WTC11 (cell line): ENCODE data around the gene STX8. TPM values are rescaled to one million over a fixed set of nuclear protein-coding genes. Genes with fewer than 3 reads are reported as not detected.

Source experiments
- ATAC-seq: fragments of 200-7000 bp; cut with Tn5 transposase; 2 replicates; pipeline ENCODE4 v1.10.0; 2021; ENCODE audit warnings: mild to moderate bottlenecking, moderate library complexity
- CTCF ChIA-PET: fragments of 300-600 bp; sonication (Branson Sonifier 250); formaldehyde crosslinking; loops from one replicate; lab custom pipeline; 2021; ENCODE audit warnings: antibody characterized with exemption; lab: Charles Lee
- POLR2A ChIA-PET: fragments of 350-600 bp; sonication (Branson Sonifier 250); formaldehyde crosslinking; loops from one replicate; lab custom pipeline; 2021; ENCODE audit warnings: antibody characterized with exemption; lab: Charles Lee
- DNase-seq: peaks from one replicate; pipeline ENCODE4 v3.0.0; 2021; ENCODE audit warnings: low spot score
- H3K27ac Mint-ChIP-seq: 2 replicates; pipeline ENCODE4 v1.8.0; 2021; ENCODE audit warnings: mixed read lengths
- H3K27me3 Mint-ChIP-seq: 2 replicates; pipeline ENCODE4 v1.8.0; 2021; ENCODE audit warnings: low read depth, mild to moderate bottlenecking, moderate library complexity, mixed read lengths
- H3K36me3 Mint-ChIP-seq: 2 replicates; pipeline ENCODE4 v1.8.0; 2021; ENCODE audit warnings: mixed read lengths
- H3K4me1 Mint-ChIP-seq: 2 replicates; pipeline ENCODE4 v1.8.0; 2022; ENCODE audit warnings: mixed read lengths
- H3K4me3 Mint-ChIP-seq: 2 replicates; pipeline ENCODE4 v1.8.0; 2021; ENCODE audit warnings: mild to moderate bottlenecking, moderate library complexity, mixed read lengths
- H3K9me3 Mint-ChIP-seq: 2 replicates; pipeline ENCODE4 v1.8.0; 2021; ENCODE audit warnings: mixed read lengths
- EMX1 ChIP-seq: fragments of 250-450 bp; sonication (Bioruptor Pico); IDR thresholded peaks from 2 replicates; pipeline ENCODE4 v1.8.0; 2021; ENCODE audit warnings: mild to moderate bottlenecking
- FOXP1 ChIP-seq: sonication (generic); formaldehyde crosslinking; IDR thresholded peaks from 2 replicates; pipeline ENCODE4 v1.8.0; 2022; ENCODE audit warnings: missing genetic modification reagents, mild to moderate bottlenecking, moderate library complexity, borderline replicate concordance
- NR1H2 ChIP-seq: sonication (generic); formaldehyde crosslinking; IDR thresholded peaks from 2 replicates; pipeline ENCODE4 v1.9.0; 2021; ENCODE audit warnings: mild to moderate bottlenecking, moderate library complexity, missing genetic modification reagents
- NR3C1 ChIP-seq: sonication (generic); formaldehyde crosslinking; conservative IDR thresholded peaks from 2 replicates; pipeline ENCODE4 v1.8.1; 2023; ENCODE audit warnings: low read depth, mild to moderate bottlenecking, missing genetic modification reagents
- SOX15 ChIP-seq: fragments of 250-450 bp; sonication (Bioruptor Pico); IDR thresholded peaks from 2 replicates; pipeline ENCODE4 v1.9.0; 2021; ENCODE audit warnings: mild to moderate bottlenecking
- TEAD4 ChIP-seq: sonication (generic); formaldehyde crosslinking; IDR thresholded peaks from 2 replicates; pipeline ENCODE4 v1.8.0; 2022; ENCODE audit warnings: mild to moderate bottlenecking, missing genetic modification reagents
- TP53 ChIP-seq: sonication (generic); formaldehyde crosslinking; IDR thresholded peaks from 2 replicates; pipeline ENCODE4 v1.8.1; 2023; ENCODE audit warnings: mild to moderate bottlenecking, missing genetic modification reagents
- ZBTB21 ChIP-seq: sonication (generic); formaldehyde crosslinking; IDR thresholded peaks from 2 replicates; pipeline ENCODE4 v1.8.1; 2023; ENCODE audit warnings: mild to moderate bottlenecking, missing genetic modification reagents, borderline replicate concordance
- ZNF138 ChIP-seq: sonication (generic); formaldehyde crosslinking; conservative IDR thresholded peaks from 2 replicates; pipeline ENCODE4 v1.8.1; 2022; ENCODE audit warnings: mild to moderate bottlenecking, moderate library complexity, missing genetic modification reagents
- total RNA-seq: library from RNA; stranded (reverse); gene quantifications from 3 replicates; pipeline ENCODE4 v1.2.3, GENCODE V29; 2021
- TF ChIP-seq, protein P1 (sequence below): sonication (generic); formaldehyde crosslinking; IDR thresholded peaks from 2 replicates; pipeline ENCODE4 v1.8.1; 2022; ENCODE audit warnings: missing genetic modification reagents, borderline replicate concordance
- TF ChIP-seq, protein P2 (sequence below): sonication (generic); formaldehyde crosslinking; conservative IDR thresholded peaks from 2 replicates; pipeline ENCODE4 v1.8.1; 2023; ENCODE audit warnings: mild to moderate bottlenecking, low read depth, missing genetic modification reagents, moderate library complexity
- TF ChIP-seq, protein P3 (sequence below): sonication (generic); formaldehyde crosslinking; IDR thresholded peaks from 2 replicates; pipeline ENCODE4 v1.8.0; 2022; ENCODE audit warnings: mild to moderate bottlenecking, missing genetic modification reagents
- TF ChIP-seq, protein P4 (sequence below): sonication (generic); formaldehyde crosslinking; IDR thresholded peaks from 2 replicates; pipeline ENCODE4 v1.8.0; 2023; ENCODE audit warnings: mild to moderate bottlenecking, missing genetic modification reagents
- TF ChIP-seq, protein P5 (sequence below): sonication (generic); formaldehyde crosslinking; conservative IDR thresholded peaks from 2 replicates; pipeline ENCODE4 v1.8.1; 2022; ENCODE audit warnings: mild to moderate bottlenecking, missing genetic modification reagents
- TF ChIP-seq, protein P6 (sequence below): sonication (generic); formaldehyde crosslinking; IDR thresholded peaks from 2 replicates; pipeline ENCODE4 v1.8.1; 2022; ENCODE audit warnings: mild to moderate bottlenecking, moderate library complexity, missing genetic modification reagents
- TF ChIP-seq, protein P7 (sequence below): sonication (generic); formaldehyde crosslinking; IDR thresholded peaks from 2 replicates; pipeline ENCODE4 v1.8.1; 2023; ENCODE audit warnings: mild to moderate bottlenecking, missing genetic modification reagents, borderline replicate concordance
- TF ChIP-seq, protein P8 (sequence below): fragments of 250-450 bp; sonication (Bioruptor Pico); IDR thresholded peaks from 2 replicates; pipeline ENCODE4 v1.8.0; 2021; ENCODE audit warnings: mild to moderate bottlenecking
- TF ChIP-seq, protein P9 (sequence below): sonication (generic); formaldehyde crosslinking; IDR thresholded peaks from 2 replicates; pipeline ENCODE4 v1.8.1; 2023; ENCODE audit warnings: mild to moderate bottlenecking, missing genetic modification reagents, moderate library complexity

The STX8 gene
- total RNA-seq, 1 experiment from 2014 or later: 39.9 TPM

DNA sequence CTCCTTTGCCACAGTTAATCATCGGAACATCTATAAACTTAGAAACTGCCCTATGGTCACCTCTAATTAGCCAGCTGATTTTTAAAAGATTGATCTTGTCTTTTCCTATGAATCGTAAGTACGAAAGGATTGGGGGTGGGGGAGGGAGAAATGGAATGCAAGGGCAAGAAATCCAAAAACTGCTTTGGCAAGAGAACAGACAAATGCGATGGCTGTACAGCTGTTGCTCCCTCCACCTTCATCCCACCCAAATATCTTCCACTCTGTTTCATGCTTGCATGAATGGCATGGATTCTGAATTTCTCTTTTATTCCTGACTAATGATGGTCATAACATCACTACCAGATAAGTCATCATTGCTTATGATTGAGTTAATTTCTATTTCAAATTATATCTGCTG, 165.7 kb downstream of the STX8 start (continued):
- TF ChIP-seq, protein P1, sequence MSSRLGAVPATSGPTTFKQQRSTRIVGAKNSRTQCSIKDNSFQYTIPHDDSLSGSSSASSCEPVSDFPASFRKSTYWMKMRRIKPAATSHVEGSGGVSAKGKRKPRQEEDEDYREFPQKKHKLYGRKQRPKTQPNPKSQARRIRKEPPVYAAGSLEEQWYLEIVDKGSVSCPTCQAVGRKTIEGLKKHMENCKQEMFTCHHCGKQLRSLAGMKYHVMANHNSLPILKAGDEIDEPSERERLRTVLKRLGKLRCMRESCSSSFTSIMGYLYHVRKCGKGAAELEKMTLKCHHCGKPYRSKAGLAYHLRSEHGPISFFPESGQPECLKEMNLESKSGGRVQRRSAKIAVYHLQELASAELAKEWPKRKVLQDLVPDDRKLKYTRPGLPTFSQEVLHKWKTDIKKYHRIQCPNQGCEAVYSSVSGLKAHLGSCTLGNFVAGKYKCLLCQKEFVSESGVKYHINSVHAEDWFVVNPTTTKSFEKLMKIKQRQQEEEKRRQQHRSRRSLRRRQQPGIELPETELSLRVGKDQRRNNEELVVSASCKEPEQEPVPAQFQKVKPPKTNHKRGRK (CRISPR knock-in tag): no peak
- TF ChIP-seq SOX15 (CRISPR knock-in tag): no peak

DNA sequence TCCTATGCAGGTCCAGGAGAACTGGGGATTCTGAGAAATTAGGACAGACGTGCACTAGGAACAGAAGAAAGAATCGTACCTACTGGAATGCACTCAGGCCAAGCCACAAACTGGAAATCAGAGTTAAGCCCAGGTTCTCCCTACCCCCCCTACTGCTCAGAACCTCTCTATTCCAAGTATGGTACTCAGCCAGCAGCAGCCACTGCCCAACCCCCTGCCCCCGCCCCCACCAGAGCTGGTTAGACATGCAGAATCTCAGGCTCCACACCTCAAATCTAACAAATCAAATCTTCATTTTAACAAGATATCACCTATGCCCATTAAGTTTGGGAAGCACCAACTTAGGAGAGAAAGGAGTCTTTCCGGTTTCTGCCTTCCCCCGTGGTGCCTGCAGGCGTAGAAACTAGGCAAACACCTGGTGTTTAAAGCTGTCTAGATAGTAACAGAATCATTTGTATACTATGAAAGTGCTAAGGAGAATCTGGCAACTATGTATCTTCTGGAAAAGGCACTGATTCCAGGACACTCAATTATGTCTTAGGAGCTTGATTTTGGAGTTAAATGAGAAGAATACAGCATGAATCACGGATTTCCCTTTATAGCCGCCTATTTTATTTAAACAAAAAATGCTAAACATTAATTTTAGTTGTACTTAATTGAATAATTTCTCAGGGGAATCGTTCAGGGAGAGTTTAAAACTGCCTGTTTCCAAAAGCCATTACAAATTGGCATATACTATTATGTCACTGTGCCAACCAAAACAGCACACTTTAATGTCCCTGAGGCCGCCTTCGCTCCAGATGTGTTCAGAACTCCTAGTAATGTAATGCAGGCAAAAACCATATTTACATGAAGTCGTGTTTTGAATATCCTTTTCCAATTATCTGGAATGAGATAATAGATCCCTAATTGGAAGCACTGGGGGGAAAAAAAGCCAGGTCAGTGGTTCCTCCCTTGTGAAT, 166.5 kb downstream of the STX8 start:
- no peaks in the 10 kb centered on the region for H3K36me3 Mint-ChIP-seq
- H3K27ac Mint-ChIP-seq: no peak overlapping the region
- H3K4me1 Mint-ChIP-seq: peaks cover 28% of the 10 kb centered on the region
- H3K9me3 Mint-ChIP-seq: no peaks in the 10 kb centered on the region; the same call in 1 of the 2 replicates
- ATAC-seq: no peak; the same call in 1 of the 2 replicates
- ChIA-PET POLR2A (no interaction called here), CTCF (no interaction called here)
- DNase-seq: no peak
- no peaks in the 10 kb centered on the region for H3K27me3 Mint-ChIP-seq
- H3K4me3 Mint-ChIP-seq: no peak overlapping the region
- TF ChIP-seq FOXP1 (CRISPR knock-in tag) (no peak), ZBTB21 (CRISPR knock-in tag) (no peak), ZNF138 (no peak), NR1H2 (CRISPR knock-in tag) (no peak), NR3C1 (CRISPR knock-in tag) (no peak), TP53 (CRISPR knock-in tag) (no peak), TEAD4 (CRISPR knock-in tag) (no peak), SOX15 (CRISPR knock-in tag) (no peak), EMX1 (CRISPR knock-in tag) (no peak)
- TF ChIP-seq, protein P2, sequence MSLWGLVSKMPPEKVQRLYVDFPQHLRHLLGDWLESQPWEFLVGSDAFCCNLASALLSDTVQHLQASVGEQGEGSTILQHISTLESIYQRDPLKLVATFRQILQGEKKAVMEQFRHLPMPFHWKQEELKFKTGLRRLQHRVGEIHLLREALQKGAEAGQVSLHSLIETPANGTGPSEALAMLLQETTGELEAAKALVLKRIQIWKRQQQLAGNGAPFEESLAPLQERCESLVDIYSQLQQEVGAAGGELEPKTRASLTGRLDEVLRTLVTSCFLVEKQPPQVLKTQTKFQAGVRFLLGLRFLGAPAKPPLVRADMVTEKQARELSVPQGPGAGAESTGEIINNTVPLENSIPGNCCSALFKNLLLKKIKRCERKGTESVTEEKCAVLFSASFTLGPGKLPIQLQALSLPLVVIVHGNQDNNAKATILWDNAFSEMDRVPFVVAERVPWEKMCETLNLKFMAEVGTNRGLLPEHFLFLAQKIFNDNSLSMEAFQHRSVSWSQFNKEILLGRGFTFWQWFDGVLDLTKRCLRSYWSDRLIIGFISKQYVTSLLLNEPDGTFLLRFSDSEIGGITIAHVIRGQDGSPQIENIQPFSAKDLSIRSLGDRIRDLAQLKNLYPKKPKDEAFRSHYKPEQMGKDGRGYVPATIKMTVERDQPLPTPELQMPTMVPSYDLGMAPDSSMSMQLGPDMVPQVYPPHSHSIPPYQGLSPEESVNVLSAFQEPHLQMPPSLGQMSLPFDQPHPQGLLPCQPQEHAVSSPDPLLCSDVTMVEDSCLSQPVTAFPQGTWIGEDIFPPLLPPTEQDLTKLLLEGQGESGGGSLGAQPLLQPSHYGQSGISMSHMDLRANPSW (CRISPR knock-in tag): no peak
- TF ChIP-seq, protein P3, sequence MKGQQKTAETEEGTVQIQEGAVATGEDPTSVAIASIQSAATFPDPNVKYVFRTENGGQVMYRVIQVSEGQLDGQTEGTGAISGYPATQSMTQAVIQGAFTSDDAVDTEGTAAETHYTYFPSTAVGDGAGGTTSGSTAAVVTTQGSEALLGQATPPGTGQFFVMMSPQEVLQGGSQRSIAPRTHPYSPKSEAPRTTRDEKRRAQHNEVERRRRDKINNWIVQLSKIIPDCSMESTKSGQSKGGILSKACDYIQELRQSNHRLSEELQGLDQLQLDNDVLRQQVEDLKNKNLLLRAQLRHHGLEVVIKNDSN: no peak
- TF ChIP-seq, protein P4, sequence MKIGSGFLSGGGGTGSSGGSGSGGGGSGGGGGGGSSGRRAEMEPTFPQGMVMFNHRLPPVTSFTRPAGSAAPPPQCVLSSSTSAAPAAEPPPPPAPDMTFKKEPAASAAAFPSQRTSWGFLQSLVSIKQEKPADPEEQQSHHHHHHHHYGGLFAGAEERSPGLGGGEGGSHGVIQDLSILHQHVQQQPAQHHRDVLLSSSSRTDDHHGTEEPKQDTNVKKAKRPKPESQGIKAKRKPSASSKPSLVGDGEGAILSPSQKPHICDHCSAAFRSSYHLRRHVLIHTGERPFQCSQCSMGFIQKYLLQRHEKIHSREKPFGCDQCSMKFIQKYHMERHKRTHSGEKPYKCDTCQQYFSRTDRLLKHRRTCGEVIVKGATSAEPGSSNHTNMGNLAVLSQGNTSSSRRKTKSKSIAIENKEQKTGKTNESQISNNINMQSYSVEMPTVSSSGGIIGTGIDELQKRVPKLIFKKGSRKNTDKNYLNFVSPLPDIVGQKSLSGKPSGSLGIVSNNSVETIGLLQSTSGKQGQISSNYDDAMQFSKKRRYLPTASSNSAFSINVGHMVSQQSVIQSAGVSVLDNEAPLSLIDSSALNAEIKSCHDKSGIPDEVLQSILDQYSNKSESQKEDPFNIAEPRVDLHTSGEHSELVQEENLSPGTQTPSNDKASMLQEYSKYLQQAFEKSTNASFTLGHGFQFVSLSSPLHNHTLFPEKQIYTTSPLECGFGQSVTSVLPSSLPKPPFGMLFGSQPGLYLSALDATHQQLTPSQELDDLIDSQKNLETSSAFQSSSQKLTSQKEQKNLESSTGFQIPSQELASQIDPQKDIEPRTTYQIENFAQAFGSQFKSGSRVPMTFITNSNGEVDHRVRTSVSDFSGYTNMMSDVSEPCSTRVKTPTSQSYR (CRISPR knock-in tag): no peak
- TF ChIP-seq, protein P5, sequence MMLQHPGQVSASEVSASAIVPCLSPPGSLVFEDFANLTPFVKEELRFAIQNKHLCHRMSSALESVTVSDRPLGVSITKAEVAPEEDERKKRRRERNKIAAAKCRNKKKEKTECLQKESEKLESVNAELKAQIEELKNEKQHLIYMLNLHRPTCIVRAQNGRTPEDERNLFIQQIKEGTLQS: no peak
- TF ChIP-seq, protein P6, sequence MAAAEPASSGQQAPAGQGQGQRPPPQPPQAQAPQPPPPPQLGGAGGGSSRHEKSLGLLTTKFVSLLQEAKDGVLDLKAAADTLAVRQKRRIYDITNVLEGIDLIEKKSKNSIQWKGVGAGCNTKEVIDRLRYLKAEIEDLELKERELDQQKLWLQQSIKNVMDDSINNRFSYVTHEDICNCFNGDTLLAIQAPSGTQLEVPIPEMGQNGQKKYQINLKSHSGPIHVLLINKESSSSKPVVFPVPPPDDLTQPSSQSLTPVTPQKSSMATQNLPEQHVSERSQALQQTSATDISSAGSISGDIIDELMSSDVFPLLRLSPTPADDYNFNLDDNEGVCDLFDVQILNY (CRISPR knock-in tag): no peak
- TF ChIP-seq, protein P7, sequence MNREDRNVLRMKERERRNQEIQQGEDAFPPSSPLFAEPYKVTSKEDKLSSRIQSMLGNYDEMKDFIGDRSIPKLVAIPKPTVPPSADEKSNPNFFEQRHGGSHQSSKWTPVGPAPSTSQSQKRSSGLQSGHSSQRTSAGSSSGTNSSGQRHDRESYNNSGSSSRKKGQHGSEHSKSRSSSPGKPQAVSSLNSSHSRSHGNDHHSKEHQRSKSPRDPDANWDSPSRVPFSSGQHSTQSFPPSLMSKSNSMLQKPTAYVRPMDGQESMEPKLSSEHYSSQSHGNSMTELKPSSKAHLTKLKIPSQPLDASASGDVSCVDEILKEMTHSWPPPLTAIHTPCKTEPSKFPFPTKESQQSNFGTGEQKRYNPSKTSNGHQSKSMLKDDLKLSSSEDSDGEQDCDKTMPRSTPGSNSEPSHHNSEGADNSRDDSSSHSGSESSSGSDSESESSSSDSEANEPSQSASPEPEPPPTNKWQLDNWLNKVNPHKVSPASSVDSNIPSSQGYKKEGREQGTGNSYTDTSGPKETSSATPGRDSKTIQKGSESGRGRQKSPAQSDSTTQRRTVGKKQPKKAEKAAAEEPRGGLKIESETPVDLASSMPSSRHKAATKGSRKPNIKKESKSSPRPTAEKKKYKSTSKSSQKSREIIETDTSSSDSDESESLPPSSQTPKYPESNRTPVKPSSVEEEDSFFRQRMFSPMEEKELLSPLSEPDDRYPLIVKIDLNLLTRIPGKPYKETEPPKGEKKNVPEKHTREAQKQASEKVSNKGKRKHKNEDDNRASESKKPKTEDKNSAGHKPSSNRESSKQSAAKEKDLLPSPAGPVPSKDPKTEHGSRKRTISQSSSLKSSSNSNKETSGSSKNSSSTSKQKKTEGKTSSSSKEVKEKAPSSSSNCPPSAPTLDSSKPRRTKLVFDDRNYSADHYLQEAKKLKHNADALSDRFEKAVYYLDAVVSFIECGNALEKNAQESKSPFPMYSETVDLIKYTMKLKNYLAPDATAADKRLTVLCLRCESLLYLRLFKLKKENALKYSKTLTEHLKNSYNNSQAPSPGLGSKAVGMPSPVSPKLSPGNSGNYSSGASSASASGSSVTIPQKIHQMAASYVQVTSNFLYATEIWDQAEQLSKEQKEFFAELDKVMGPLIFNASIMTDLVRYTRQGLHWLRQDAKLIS (CRISPR knock-in tag): no peak
- TF ChIP-seq, protein P8, sequence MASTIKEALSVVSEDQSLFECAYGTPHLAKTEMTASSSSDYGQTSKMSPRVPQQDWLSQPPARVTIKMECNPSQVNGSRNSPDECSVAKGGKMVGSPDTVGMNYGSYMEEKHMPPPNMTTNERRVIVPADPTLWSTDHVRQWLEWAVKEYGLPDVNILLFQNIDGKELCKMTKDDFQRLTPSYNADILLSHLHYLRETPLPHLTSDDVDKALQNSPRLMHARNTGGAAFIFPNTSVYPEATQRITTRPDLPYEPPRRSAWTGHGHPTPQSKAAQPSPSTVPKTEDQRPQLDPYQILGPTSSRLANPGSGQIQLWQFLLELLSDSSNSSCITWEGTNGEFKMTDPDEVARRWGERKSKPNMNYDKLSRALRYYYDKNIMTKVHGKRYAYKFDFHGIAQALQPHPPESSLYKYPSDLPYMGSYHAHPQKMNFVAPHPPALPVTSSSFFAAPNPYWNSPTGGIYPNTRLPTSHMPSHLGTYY (CRISPR knock-in tag): no peak
- TF ChIP-seq, protein P9, sequence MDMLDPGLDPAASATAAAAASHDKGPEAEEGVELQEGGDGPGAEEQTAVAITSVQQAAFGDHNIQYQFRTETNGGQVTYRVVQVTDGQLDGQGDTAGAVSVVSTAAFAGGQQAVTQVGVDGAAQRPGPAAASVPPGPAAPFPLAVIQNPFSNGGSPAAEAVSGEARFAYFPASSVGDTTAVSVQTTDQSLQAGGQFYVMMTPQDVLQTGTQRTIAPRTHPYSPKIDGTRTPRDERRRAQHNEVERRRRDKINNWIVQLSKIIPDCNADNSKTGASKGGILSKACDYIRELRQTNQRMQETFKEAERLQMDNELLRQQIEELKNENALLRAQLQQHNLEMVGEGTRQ (CRISPR knock-in tag): no peak
